ENCODE measurements around the gene ZNF618. TPM values are rescaled to one million over a fixed set of nuclear protein-coding genes. Genes with fewer than 3 reads are reported as not detected.

Gene ZNF618
- total RNA-seq, 1 donor from 2014 or later: 3.9 TPM

DNA sequence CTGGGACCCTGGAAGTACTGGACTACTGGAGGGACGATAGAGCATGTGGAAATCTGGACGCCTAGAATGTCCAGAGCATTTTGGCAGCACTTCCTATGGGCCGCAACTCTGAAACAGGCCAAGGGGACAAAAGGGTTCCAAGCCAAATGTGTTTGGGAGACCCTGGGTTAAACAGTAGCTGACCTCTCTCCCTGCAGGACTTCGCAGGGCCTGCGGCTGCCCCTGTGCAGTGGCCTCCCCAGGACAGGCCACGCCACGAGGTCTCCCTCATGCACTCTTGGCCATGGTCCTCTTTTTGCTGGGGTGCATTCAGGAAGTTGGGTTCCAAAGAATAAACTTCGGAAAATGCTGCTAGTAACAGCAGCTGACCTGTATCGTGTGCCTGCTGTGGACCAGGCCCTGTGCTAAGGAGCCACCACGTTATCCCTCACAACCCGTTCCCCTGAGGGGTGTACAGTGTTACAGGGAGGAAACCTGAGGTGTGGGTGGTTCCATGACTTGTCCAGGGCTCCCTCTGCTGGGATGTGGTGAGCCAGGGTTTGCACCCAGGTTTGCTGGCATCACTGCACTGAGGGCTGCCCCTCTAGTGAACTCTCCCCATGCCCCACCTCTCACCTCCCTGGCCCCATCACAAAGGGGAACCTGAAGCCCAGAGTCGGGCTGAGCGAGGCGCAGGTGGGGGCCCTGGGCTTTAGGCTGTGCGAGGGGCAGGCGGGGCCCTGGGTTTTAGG lies 122.6 kb downstream of the ZNF618 start:
- TF ChIP-seq, protein P1, sequence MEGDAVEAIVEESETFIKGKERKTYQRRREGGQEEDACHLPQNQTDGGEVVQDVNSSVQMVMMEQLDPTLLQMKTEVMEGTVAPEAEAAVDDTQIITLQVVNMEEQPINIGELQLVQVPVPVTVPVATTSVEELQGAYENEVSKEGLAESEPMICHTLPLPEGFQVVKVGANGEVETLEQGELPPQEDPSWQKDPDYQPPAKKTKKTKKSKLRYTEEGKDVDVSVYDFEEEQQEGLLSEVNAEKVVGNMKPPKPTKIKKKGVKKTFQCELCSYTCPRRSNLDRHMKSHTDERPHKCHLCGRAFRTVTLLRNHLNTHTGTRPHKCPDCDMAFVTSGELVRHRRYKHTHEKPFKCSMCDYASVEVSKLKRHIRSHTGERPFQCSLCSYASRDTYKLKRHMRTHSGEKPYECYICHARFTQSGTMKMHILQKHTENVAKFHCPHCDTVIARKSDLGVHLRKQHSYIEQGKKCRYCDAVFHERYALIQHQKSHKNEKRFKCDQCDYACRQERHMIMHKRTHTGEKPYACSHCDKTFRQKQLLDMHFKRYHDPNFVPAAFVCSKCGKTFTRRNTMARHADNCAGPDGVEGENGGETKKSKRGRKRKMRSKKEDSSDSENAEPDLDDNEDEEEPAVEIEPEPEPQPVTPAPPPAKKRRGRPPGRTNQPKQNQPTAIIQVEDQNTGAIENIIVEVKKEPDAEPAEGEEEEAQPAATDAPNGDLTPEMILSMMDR (conservative IDR thresholded peaks at IDR 0.05; ENCODE audit: low read depth, low read length): peak; percentile 59
- DNase-seq (ENCODE audit: low read depth): no peak
- H3K4me3 ChIP-seq (ENCODE audit: low read depth, low read length): no peak overlapping the region

DNA sequence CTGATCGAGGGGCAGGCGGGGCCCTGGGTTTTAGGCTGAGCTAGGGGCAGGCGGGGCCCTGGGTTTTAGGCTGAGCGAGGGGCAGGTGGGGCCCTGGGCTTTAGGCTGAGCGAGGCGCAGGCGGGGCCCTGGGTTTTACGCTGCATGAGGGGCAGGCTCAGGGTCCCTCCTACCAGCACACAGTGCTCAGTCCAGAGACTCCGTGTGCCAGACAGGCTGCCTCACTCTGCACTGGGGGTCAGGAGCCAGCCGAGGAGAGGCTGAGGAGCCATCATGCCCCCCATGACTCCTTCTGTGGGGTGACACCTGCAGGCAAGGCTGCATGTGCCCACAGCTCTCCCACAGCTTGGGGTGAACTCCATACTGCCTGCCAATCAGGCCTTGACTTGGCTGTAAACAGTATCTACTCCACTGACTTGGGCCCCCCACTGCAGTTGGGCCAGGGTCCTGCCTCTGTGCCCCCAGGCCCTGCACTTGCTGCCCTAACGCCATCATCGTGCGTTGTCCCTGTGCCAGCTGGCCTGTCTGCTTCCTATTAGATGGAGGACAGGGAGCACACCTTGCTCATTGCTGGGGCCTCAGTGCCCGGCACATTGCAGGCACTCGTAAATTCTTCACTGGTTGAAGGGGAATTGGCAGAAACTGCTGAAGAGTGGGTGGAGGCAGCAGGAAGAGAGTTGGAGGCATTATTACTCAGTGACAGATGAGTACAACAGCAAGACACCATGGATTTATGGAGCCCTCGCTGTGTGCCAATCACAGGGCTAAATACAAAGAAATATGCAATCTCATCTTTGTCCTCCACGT lies 123.3 kb downstream of the ZNF618 start:
- TF ChIP-seq, protein P1 (conservative IDR thresholded peaks at IDR 0.05; ENCODE audit: low read depth, low read length): no peak
- no peak for DNase-seq (ENCODE audit: low read depth)
- no peak overlapping the region for H3K4me3 ChIP-seq (ENCODE audit: low read depth, low read length)

DNA sequence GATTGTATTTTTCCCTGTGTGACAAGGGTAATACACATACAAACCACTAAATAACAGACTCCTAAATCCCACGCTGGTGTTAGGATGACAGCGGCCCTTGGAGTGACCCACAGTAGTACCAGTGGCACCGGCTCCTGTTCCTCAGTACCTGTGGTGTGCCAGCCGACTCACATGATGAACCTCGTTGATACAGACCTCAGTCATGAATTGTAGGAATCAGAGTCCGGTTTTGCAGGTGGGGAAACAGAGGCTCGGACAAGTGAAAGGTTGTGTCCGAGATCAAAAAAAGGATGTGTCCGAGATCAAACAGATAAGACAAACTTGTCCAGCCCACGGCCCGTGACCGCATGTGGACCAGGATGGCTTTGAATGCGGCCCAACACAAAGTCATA lies 124.0 kb downstream of the ZNF618 start:
- DNase-seq (ENCODE audit: low read depth): no peak
- TF ChIP-seq, protein P1 (conservative IDR thresholded peaks at IDR 0.05; ENCODE audit: low read depth, low read length): no peak

GRCh38 chr9:114000671-114001409 lies 124.7 kb downstream of the ZNF618 start:
- no peak for DNase-seq (ENCODE audit: low read depth)
- TF ChIP-seq, protein P1 (conservative IDR thresholded peaks at IDR 0.05; ENCODE audit: low read depth, low read length): no peak
- no peak overlapping the region for H3K4me3 ChIP-seq (ENCODE audit: low read depth, low read length)

More for the DNA sequence above, 124.0 kb downstream of the ZNF618 start:
- no peak overlapping the region for H3K4me3 ChIP-seq (ENCODE audit: low read depth, low read length)

DNA sequence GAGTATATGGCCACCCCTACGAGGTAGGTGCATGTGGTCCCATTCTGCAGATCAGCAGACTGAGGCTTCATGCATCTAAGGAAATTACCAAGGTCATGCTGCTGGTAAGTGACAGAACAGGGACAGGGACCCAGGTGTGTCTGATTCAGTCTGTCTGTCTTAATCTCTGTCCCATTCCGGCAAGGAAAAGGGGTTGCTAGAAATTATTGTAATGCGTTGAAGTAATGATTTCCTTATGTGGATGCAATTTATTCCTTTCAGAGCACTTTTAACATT lies 125.2 kb downstream of the ZNF618 start:
- no peak overlapping the region for H3K4me3 ChIP-seq (ENCODE audit: low read depth, low read length)
- TF ChIP-seq, protein P1 (conservative IDR thresholded peaks at IDR 0.05; ENCODE audit: low read depth, low read length): no peak
- DNase-seq (ENCODE audit: low read depth): no peak

DNA sequence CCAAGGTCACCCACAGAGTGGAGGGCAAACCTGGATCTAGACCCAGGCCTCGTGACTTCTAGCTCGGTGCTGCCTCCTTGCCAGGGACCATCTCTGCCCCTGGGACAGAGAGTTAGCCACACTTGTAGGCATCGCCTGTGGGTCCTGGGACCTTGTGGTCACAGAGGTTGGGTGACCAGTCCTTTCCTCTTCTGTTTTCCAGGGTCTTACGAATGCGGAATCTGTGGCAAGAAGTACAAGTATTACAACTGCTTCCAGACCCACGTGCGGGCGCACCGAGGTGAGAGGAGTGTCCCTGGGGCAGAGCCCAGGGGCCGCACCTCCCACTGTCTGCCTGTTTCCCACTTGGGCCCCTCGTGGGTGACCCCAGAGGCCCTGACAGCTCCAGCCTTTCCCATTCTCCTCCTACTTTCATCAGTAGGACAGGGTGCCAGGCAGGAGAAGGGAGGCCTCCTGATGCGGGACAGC lies 125.7 kb downstream of the ZNF618 start:
- TF ChIP-seq, protein P1 (conservative IDR thresholded peaks at IDR 0.05; ENCODE audit: low read depth, low read length): no peak

More for the DNA sequence above, 125.7 kb downstream of the ZNF618 start:
- no peak for DNase-seq (ENCODE audit: low read depth)
- H3K4me3 ChIP-seq (ENCODE audit: low read depth, low read length): no peak overlapping the region

Measured in epithelial cell of proximal tubule (primary cell).